Esophagus squamous epithelium (tissue), 5 donors: ENCODE data around the gene RCVRN. TPM values are rescaled to one million over a fixed set of nuclear protein-coding genes. Genes with fewer than 3 reads are reported as not detected.
A peak's percentile ranks its signal among the peaks of the same experiment; 100 is the strongest.
"Not testable (repeated sequence)": the region's sequence is repeated elsewhere in the genome, so short reads cannot be mapped to it uniquely, and the experiment has no call there.

Source experiments
- DNase-seq: peaks from one replicate; lab custom pipeline; 2025; lab: John Stamatoyannopoulos, UW
- H3K27ac ChIP-seq, 4 donors: fragments of 200-600 bp; sonication (generic); one replicate each; pipeline ENCODE4 v1.5.1; 2016 to 2019; ENCODE audit warnings: mild to moderate bottlenecking in 1 of 4
- H3K27me3 ChIP-seq, 4 donors: fragments of 200-600 bp; sonication (generic); 1 replicate in 3 of 4; 2 replicates in 1 of 4; pipeline versions ENCODE4 v1.5.1 to v1.6.0; 2017 to 2021; ENCODE audit warnings: antibody characterized with exemption in 1 of 4
- H3K36me3 ChIP-seq, 3 donors: fragments of 200-600 bp; sonication (generic); one replicate each; pipeline ENCODE4 v1.5.1; 2016 to 2019
- H3K4me1 ChIP-seq, 3 donors: fragments of 200-600 bp; sonication (generic); one replicate each; pipeline ENCODE4 v1.5.1; 2017 to 2019
- H3K4me3 ChIP-seq, 4 donors: fragments of 200-600 bp; sonication (generic); 1 replicate in 3 of 4; 2 replicates in 1 of 4; pipeline ENCODE4 v1.5.1; 2016 to 2019; ENCODE audit warnings: mild to moderate bottlenecking in 2 of 4, moderate library complexity in 1 of 4
- H3K9me3 ChIP-seq, 3 donors: fragments of 200-600 bp; sonication (generic); one replicate each; pipeline ENCODE4 v1.5.1; 2016 to 2019
- CTCF ChIP-seq, 6 experiments: fragments of 450-650 bp in 4 of 6; fragments of 200-600 bp in 2 of 6; sonication (generic) in 2 of 6; IDR thresholded peaks; one replicate each; pipeline ENCODE4 v1.5.1; 2016 to 2019; ENCODE audit warnings: antibody characterized with exemption in 6 of 6, mild to moderate bottlenecking in 4 of 6, moderate library complexity in 4 of 6
- POLR2A ChIP-seq, 4 donors: fragments of 450-650 bp; IDR thresholded peaks; one replicate each; pipeline ENCODE4 v1.6.1; 2017; ENCODE audit warnings: antibody characterized with exemption in 4 of 4, mild to moderate bottlenecking in 4 of 4, moderate library complexity in 3 of 4
- WGBS, 2 donors: methylation state at CpG; one replicate each; pipeline ENCODE4 v1.1.5; 2018; 5-methylcytosine and 5-hydroxymethylcytosine counted together
- intact Hi-C: fragments of 100-400 bp; cut with DNase I; formaldehyde crosslinking; loops from one replicate; pipeline ENCODE4 v1.15.0; 2022
- total RNA-seq, 4 donors: library from RNA; depleted of rRNA; stranded (reverse); fragments of >200 nt; gene quantifications; one replicate each; pipeline ENCODE4 v1.1.0, GENCODE V29; 2016
- donor health status: DM: yes; HTN: yes; CAD: no.

The RCVRN gene
- total RNA-seq, 4 donors from 2014 or later = not detected

GRCh38 chr17:9926150-9926804 lies 21.2 kb upstream of the RCVRN start:
- Histone ChIP-seq H3K4me1 (peaks cover 0 to 7% (median 0%) of the 10 kb centered on the region in 3 donors), H3K27me3 (peaks cover 0 to 2% (median 0%) of the 10 kb centered on the region in 4 donors), H3K36me3 (peaks cover 0 to 5% (median 0%) of the 10 kb centered on the region in 3 donors), H3K27ac (no peak overlapping the region), H3K9me3 (no peaks in the 10 kb centered on the region), H3K4me3 (no peak overlapping the region)
- intact Hi-C loops = loop anchor here (10.0 kb wide), 1 partner anchor 299 kb away; no protein-coding TSS in a partner anchor
- 62% methylated on average over 12 of the region's 21 CpGs; no CpG with 5 or more reads in 1 of the 2 donors for WGBS, 2 donors
- DNase-seq = no peak
- TF ChIP-seq POLR2A (IDR thresholded peaks at IDR 0.05) (no peak), CTCF (IDR thresholded peaks at IDR 0.05) (no peak)

- H3K27ac ChIP-seq = peak overlapping the region in 1 of 4 donors; percentile 9
- 75 to 79% methylated on average over 5 to 10 of the region's 11 CpGs for WGBS, 2 donors
- H3K36me3 ChIP-seq = peaks cover 0 to 10% (median 0%) of the 10 kb centered on the region in 3 donors
- no peaks in the 10 kb centered on the region for H3K9me3 ChIP-seq
- H3K4me3 ChIP-seq = no peak overlapping the region
- H3K27me3 ChIP-seq = no peaks in the 10 kb centered on the region
- DNase-seq = no peak
- peaks cover 0 to 7% (median 0%) of the 10 kb centered on the region in 3 donors for H3K4me1 ChIP-seq
- intact Hi-C loops = loop anchor here (10.0 kb wide), 1 partner anchor 299 kb away; no protein-coding TSS in a partner anchor
- TF ChIP-seq CTCF (IDR thresholded peaks at IDR 0.05) = no peak
- no peak for TF ChIP-seq POLR2A (IDR thresholded peaks at IDR 0.05)
Measured at GRCh38 chr17:9925457-9925856, 20.4 kb upstream of the RCVRN start.

- intact Hi-C loops = loop anchor here (10.0 kb wide), 1 partner anchor 300 kb away; no protein-coding TSS in a partner anchor
- no peak for TF ChIP-seq POLR2A (IDR thresholded peaks at IDR 0.05)
- TF ChIP-seq CTCF (IDR thresholded peaks at IDR 0.05) = peak; percentile 33 to 82 (median 79)
- Histone ChIP-seq H3K4me1 (peaks cover 0 to 7% (median 0%) of the 10 kb centered on the region in 3 donors), H3K4me3 (no peak overlapping the region), H3K27me3 (no peaks in the 10 kb centered on the region), H3K27ac (no peak overlapping the region), H3K36me3 (peaks cover 0 to 12% (median 0%) of the 10 kb centered on the region in 3 donors), H3K9me3 (no peaks in the 10 kb centered on the region)
- 2 to 25% methylated on average over 5 of the region's 6 CpGs for WGBS, 2 donors
- no peak for DNase-seq
Measured at GRCh38 chr17:9924735-9925191, 19.7 kb upstream of the RCVRN start.

- no peak for DNase-seq
- Histone ChIP-seq H3K9me3 (no peaks in the 10 kb centered on the region), H3K27ac (no peak overlapping the region), H3K36me3 (peaks cover 0 to 29% (median 1%) of the 10 kb centered on the region in 3 donors), H3K27me3 (no peaks in the 10 kb centered on the region), H3K4me3 (no peak overlapping the region), H3K4me1 (peaks cover 0 to 7% (median 0%) of the 10 kb centered on the region in 3 donors)
- TF ChIP-seq CTCF (IDR thresholded peaks at IDR 0.05) = no peak
- no peak for TF ChIP-seq POLR2A (IDR thresholded peaks at IDR 0.05)
- intact Hi-C loops = loop anchor here (10.0 kb wide), 1 partner anchor 303 kb away; no protein-coding TSS in a partner anchor
- WGBS, 2 donors = 92% methylated on average over 14 of the region's 14 CpGs
Measured at GRCh38 chr17:9922012-9922848, 17.2 kb upstream of the RCVRN start.

GRCh38 chr17:9921216-9921615 lies 16.1 kb upstream of the RCVRN start:
- 82 to 95% methylated on average over 3 to 12 of the region's 13 CpGs for WGBS, 2 donors
- not testable (repeated sequence) for H3K27me3 ChIP-seq, H3K4me1 ChIP-seq, DNase-seq, H3K4me3 ChIP-seq, H3K9me3 ChIP-seq, H3K27ac ChIP-seq
- peaks cover 0 to 36% (median 6%) of the 10 kb centered on the region in 3 donors for H3K36me3 ChIP-seq
- intact Hi-C loops = loop anchor here (10.0 kb wide), 1 partner anchor 304 kb away; no protein-coding TSS in a partner anchor
